Measurements from ENCODE around the gene L3MBTL4.
"Not testable (repeated sequence)": the region's sequence is repeated elsewhere in the genome, so short reads cannot be mapped to it uniquely, and the experiment has no call there.

Gene L3MBTL4

DNA sequence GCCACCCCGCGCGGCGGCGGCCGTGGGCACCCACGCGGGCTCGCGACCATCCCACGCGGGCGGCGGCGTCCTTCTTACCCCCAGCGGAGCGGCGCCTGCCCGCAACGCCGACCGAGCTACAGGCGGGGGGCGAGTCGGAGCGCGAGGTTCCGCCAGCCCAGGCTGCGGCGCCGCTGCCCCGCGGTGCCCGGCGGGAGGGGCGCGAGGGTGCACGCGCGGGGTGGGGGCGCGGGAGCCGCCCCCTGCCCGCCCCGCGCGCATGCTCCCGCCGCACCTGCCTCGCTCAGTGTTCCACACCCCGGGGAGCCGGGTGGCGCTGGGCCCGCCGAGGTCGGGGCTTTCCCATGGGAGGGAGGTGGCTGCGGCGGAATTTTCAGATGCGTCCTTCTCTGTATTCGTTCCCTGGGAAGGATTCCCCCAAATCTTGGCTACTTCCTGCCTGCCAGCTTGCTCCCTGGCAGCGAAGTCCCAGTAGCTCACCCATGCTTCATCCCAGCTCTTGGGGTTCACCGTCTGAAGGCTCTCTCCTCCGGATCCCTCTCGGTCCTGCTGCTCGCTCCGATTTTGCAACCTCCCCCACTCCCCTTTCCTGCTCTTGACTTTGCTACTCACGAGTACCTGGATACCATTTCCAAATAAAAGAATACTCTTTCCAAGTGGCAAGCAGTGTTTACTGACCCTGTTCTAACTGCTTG lies at the start of gene L3MBTL4:
Gene L3MBTL4 (minus strand): TSS at position 189 of the 695 bp plus-strand sequence. CDS start 103,286 bp downstream, outside the sequence.
- no peak for DNase-seq

- no peak for DNase-seq
Measured at GRCh38 chr18:6452194-6452593, 37.5 kb upstream of the L3MBTL4 start.

- no peak for DNase-seq
Measured at GRCh38 chr18:6449213-6449612, 34.5 kb upstream of the L3MBTL4 start.

GRCh38 chr18:6444466-6445228 lies 29.9 kb upstream of the L3MBTL4 start:
- DNase-seq: no peak

- no peak for DNase-seq
Measured at GRCh38 chr18:6441200-6441599, 26.5 kb upstream of the L3MBTL4 start.

- no peak for DNase-seq
Measured at GRCh38 chr18:6437937-6438818, 23.5 kb upstream of the L3MBTL4 start.

DNA sequence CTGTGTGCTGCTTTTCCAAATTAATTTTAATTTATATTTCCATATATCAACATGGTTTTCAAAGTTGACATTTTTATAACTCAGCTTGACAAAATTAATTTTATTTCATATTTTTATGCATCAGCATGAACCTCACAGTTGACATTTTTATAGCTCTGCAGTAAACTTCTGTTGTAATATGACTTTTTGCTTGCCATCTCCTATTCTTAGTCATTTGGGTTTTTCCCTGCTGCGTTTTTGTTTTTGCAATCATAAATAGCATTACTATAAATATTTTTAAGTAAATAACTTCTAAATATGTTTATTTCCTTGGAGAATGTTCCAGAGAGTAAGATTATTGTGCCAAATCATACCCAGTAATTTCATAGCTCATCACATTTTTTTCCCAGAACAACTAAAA lies 21.0 kb upstream of the L3MBTL4 start:
- no peak for DNase-seq

GRCh38 chr18:6434987-6435709 lies 20.4 kb upstream of the L3MBTL4 start:
- DNase-seq: no peak

- no peak for DNase-seq
Measured at GRCh38 chr18:6434481-6434880, 19.8 kb upstream of the L3MBTL4 start.

DNA sequence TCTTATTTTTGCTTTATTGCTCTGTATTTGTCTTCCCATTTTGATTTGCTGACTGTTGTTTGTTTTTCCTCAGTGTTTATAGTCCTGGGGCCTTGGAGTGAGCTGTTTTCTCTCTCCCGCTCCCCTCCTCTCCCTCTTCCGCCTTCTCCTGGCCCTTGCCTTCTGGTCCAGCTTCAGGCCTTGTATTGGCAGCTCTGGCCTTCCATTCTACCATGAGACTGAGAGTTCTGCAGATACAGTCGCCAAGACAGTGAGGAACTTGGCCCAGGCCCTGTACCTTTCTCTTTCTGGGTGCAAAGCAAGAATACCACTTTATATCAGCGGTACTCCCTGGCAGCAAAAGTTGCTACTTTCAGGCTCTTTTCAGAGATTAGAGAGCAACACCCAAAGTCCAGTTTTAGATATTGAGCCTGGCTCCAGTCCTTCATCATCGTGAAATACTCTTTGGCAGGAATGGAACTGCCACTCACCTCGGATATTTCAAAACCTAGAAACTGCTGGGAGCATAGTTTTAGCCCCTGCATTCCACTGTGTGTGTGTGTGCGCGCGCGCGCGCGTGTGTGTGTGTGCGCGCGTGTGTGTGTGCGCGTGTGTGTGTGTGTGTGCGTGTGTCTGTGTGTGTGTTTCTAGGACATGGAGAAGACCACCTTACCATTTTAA lies 17.1 kb upstream of the L3MBTL4 start:
- DNase-seq: no peak

- no peak for DNase-seq
Measured at GRCh38 chr18:6428851-6429395, 14.2 kb upstream of the L3MBTL4 start.

- DNase-seq: no peak
Measured at GRCh38 chr18:6427286-6427685, 12.6 kb upstream of the L3MBTL4 start.

GRCh38 chr18:6423289-6423688 lies 8.6 kb upstream of the L3MBTL4 start:
- DNase-seq: no peak

DNA sequence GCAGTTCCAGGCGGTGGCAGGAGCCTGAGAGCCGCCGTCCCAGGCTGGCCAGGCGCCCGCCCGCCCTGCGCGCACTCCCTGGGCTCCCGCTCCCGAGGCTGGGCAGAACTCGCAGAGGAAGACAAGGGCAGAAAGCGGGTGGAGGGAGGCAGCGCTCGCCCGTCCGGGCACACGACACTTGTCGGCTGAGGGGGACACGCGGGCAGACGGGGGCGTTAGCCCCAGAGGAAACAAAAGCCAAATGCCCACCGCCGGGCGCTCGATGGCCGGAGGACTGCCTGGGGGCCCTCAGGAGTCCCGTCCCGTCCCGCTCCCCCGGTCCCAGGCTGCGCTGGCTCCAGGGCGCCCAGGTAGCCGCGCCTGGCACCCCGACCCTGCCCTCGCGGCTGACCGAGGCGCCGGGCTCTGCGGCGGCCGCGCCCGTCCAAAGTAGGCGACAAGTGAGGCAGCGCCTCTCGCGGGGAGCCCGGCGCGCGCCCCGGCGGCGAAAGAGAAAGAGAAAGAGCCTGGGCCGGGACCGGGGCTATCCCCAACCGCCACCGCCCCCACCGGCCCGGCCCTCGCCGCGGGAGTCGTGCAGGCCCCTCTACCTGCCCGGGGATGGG lies 491 bp downstream of the L3MBTL4 start:
- peak; percentile 39 for DNase-seq

GRCh38 chr18:6413579-6414117 lies 1.1 kb downstream of the L3MBTL4 start:
- DNase-seq: no peak

DNA sequence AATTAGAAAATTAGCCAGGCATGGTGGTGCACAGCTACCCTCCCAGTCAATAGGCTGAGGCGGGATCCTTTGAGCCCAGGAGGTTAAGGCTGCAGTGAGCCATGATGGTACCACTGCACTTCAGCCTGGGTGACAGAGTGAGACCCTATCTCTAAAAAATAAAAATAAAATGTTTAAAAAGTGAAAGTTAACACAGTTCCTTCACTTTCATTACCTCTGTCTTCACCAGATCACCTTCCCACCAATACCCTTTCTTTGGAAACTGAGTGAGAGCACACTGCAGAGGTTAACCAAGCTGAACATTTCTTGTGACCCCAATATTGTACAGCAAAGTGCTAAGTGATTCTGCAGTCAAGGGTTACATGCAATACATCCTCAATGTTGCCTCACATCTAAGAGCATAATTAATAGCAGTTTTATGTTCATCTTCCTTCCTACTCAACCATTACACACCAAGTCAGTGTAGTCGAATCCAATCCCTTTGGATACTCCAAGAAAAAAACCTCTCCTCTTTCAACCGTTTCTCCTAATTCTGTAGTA lies 1.7 kb downstream of the L3MBTL4 start:
- no peak for DNase-seq

DNA sequence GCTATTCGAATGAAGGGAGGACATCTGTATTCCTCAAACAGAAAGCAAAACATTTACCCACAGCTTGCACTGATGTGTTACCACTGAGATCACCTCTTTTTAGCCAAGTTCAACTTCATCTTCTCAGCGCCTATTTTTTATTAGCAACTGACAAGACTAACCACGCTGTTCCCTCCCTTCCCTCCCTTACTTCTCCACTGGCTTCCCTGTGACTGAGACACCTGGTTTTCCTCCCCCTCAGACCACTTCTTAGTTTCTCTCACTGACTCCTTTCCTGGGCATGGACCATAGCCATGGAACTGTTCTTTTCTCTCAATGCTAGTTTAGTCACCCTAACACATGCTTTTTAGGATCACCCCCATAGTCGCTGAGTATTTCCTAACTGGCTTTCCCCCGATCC lies 3.3 kb downstream of the L3MBTL4 start:
- no peak for DNase-seq

DNA sequence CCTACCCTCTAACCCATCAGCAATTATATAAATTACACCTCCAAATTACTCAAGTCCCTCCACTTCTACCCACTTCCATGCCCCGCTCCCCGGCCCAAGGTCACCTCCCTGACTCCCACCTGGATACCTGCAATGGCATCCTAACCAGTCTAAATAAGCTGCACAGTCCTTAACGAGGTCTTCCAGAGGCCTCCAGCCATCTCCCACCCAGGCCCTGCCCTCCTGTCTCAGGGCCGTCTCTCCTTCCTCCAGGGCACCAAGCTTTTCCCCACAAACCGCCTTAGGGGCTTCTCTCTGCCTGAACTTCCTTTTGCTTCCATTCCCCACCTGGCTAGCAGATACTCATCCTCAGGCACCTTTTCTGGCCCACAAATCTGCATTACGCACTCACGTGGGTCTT lies 4.8 kb downstream of the L3MBTL4 start:
- no peak for DNase-seq

GRCh38 chr18:6408543-6408942 lies 6.2 kb downstream of the L3MBTL4 start:
- DNase-seq: not testable (repeated sequence)

- no peak for DNase-seq
Measured at GRCh38 chr18:6406910-6407470, 7.7 kb downstream of the L3MBTL4 start.
